Endodermal cell (in vitro differentiated cells): ENCODE results near the gene AIF1L. TPM values are rescaled to one million over a fixed set of nuclear protein-coding genes. Genes with fewer than 3 reads are reported as not detected.

Experiments
- DNase-seq: peaks from one replicate; pipeline ENCODE4 v3.0.0-alpha.2; 2017
- H3K27ac ChIP-seq: 2 replicates; pipeline ENCODE4 v1.5.1; 2013; ENCODE audit warnings: mild to moderate bottlenecking, low read depth, low read length, moderate library complexity
- H3K27me3 ChIP-seq: 2 replicates; pipeline ENCODE4 v1.6.1; 2013; ENCODE audit warnings: mild to moderate bottlenecking, low read length, moderate library complexity; ENCODE audit not compliant: insufficient read depth, control insufficient read depth, poor library complexity, severe bottlenecking
- H3K36me3 ChIP-seq: 2 replicates; pipeline ENCODE4 v1.7.0; 2013; ENCODE audit warnings: mild to moderate bottlenecking, low read length, moderate library complexity; ENCODE audit not compliant: control insufficient read depth, insufficient read depth
- H3K4me1 ChIP-seq: one replicate; pipeline ENCODE4 v1.7.0; 2013; ENCODE audit warnings: low read length; ENCODE audit not compliant: control insufficient read depth, insufficient read depth
- H3K4me3 ChIP-seq: 2 replicates; pipeline ENCODE4 v1.5.1; 2013; ENCODE audit warnings: mild to moderate bottlenecking, low read length, moderate library complexity
- H3K9ac ChIP-seq: 2 replicates; pipeline ENCODE4 v1.6.1; 2013; ENCODE audit warnings: mild to moderate bottlenecking, low read length, moderate library complexity; ENCODE audit not compliant: poor library complexity, severe bottlenecking; ENCODE audit errors: extremely low read depth
- H3K9me3 ChIP-seq: 2 replicates; pipeline ENCODE4 v1.6.1; 2013; ENCODE audit warnings: mild to moderate bottlenecking, low read length, moderate library complexity; ENCODE audit not compliant: control insufficient read depth
- H3K27ac Mint-ChIP-seq: 2 replicates; pipeline ENCODE4 v1.8.0; 2020; ENCODE audit warnings: mixed read lengths
- H3K27me3 Mint-ChIP-seq: 2 replicates; pipeline ENCODE4 v1.8.0; 2021; ENCODE audit warnings: mild to moderate bottlenecking, mixed read lengths; ENCODE audit not compliant: insufficient read depth
- H3K36me3 Mint-ChIP-seq: 2 replicates; pipeline ENCODE4 v1.8.0; 2020; ENCODE audit warnings: low read depth, mixed read lengths
- H3K4me1 Mint-ChIP-seq: 2 replicates; pipeline ENCODE4 v1.8.0; 2020; ENCODE audit warnings: mixed read lengths
- H3K4me3 Mint-ChIP-seq: 2 replicates; pipeline ENCODE4 v1.8.0; 2020; ENCODE audit warnings: mild to moderate bottlenecking, moderate library complexity, mixed read lengths
- H3K9me3 Mint-ChIP-seq: 2 replicates; pipeline ENCODE4 v1.8.0; 2020; ENCODE audit warnings: mild to moderate bottlenecking, mixed read lengths
- WGBS, 2 experiments: methylation state at CpG; one replicate each; pipeline versions ENCODE4 v1.1.5 to v1.1.7; 2013; ENCODE audit warnings: missing lambda C conversion rate in 2 of 2, mixed read lengths in 1 of 2; ENCODE audit not compliant: insufficient coverage in 1 of 2, insufficient read length in 1 of 2; 5-methylcytosine and 5-hydroxymethylcytosine counted together
- total RNA-seq, 2 donors: library from RNA; stranded (reverse); fragmentation: NEBNext Ultra II Directional in 1 of 2; extraction: Animal tissue kit (Norgen Biotek cat#: 25700) in 1 of 2; gene quantifications; 2 replicates in 1 of 2; 3 replicates in 1 of 2; pipeline ENCODE4 v1.2.1, GENCODE V29; 2021
- TF ChIP-seq, protein P1 (sequence below): fragments of 200-600 bp; sonication (generic); conservative IDR thresholded peaks from 2 replicates; pipeline ENCODE4 v1.5.0; 2021; ENCODE audit warnings: antibody characterized with exemption, mild to moderate bottlenecking

The AIF1L gene
- total RNA-seq, 2 donors from 2014 or later: 93.4 to 117 TPM

GRCh38 chr9:131048820-131049219 is 47.5 kb upstream of the AIF1L start:
- Histone ChIP-seq H3K4me3 (no peak overlapping the region), H3K27me3 (no peaks in the 10 kb centered on the region), H3K4me1 (no peaks in the 10 kb centered on the region), H3K9ac (no peak overlapping the region), H3K27ac (no peak overlapping the region), H3K36me3 (no peaks in the 10 kb centered on the region), H3K9me3 (no peaks in the 10 kb centered on the region)
- no peak overlapping the region for H3K4me3 Mint-ChIP-seq
- H3K36me3 Mint-ChIP-seq: peaks cover 27% of the 10 kb centered on the region
- no peak for DNase-seq
- TF ChIP-seq, protein P1, sequence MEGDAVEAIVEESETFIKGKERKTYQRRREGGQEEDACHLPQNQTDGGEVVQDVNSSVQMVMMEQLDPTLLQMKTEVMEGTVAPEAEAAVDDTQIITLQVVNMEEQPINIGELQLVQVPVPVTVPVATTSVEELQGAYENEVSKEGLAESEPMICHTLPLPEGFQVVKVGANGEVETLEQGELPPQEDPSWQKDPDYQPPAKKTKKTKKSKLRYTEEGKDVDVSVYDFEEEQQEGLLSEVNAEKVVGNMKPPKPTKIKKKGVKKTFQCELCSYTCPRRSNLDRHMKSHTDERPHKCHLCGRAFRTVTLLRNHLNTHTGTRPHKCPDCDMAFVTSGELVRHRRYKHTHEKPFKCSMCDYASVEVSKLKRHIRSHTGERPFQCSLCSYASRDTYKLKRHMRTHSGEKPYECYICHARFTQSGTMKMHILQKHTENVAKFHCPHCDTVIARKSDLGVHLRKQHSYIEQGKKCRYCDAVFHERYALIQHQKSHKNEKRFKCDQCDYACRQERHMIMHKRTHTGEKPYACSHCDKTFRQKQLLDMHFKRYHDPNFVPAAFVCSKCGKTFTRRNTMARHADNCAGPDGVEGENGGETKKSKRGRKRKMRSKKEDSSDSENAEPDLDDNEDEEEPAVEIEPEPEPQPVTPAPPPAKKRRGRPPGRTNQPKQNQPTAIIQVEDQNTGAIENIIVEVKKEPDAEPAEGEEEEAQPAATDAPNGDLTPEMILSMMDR: no peak
- 94 to 95% methylated on average over 5 to 8 of the region's 8 CpGs for WGBS, 2 experiments
- no peaks in the 10 kb centered on the region for H3K9me3 Mint-ChIP-seq
- no peaks in the 10 kb centered on the region for H3K27me3 Mint-ChIP-seq
- no peaks in the 10 kb centered on the region for H3K4me1 Mint-ChIP-seq
- no peak overlapping the region for H3K27ac Mint-ChIP-seq

- no peak overlapping the region for H3K27ac Mint-ChIP-seq
- H3K4me3 Mint-ChIP-seq: no peak overlapping the region
- TF ChIP-seq, protein P1: no peak
- Histone ChIP-seq H3K4me1 (no peaks in the 10 kb centered on the region), H3K4me3 (no peak overlapping the region), H3K27ac (no peak overlapping the region), H3K9me3 (no peaks in the 10 kb centered on the region), H3K9ac (no peak overlapping the region), H3K36me3 (no peaks in the 10 kb centered on the region), H3K27me3 (no peaks in the 10 kb centered on the region)
- H3K4me1 Mint-ChIP-seq: no peaks in the 10 kb centered on the region
- H3K9me3 Mint-ChIP-seq: no peaks in the 10 kb centered on the region
- no peak for DNase-seq
- 91% methylated on average over 11 to 21 of the region's 21 CpGs for WGBS, 2 experiments
- no peaks in the 10 kb centered on the region for H3K27me3 Mint-ChIP-seq
- H3K36me3 Mint-ChIP-seq: peaks cover 27% of the 10 kb centered on the region
These were observed 46.3 kb upstream of the AIF1L start for GRCh38 chr9:131049829-131050715.

DNA sequence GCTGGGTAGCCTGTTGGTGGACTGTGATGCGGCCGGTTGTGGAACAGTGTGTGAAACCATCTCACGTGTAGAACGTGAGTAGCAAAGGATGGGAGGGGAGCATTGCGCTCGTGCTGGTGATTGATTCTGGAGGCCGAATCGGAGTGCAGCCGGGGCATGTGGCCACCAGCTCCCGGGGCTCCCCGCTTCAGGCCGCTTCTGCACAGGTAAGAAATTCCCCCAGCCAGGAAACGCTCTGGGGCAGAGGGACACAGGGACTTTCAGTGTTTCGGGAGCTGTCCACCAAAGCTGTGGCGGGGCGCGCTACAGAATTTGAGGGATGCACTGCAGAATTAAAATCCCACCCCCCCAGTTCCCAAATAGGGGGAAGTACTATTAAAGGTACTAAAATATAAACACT is 45.5 kb upstream of the AIF1L start:
- Mint-ChIP-seq H3K27ac (no peak overlapping the region), H3K36me3 (peaks cover 21% of the 10 kb centered on the region), H3K9me3 (no peaks in the 10 kb centered on the region), H3K4me1 (no peaks in the 10 kb centered on the region), H3K4me3 (no peak overlapping the region), H3K27me3 (no peaks in the 10 kb centered on the region)
- no peak for DNase-seq
- Histone ChIP-seq H3K9ac (no peak overlapping the region), H3K9me3 (no peaks in the 10 kb centered on the region), H3K27ac (no peak overlapping the region), H3K4me3 (no peak overlapping the region), H3K36me3 (no peaks in the 10 kb centered on the region), H3K4me1 (no peaks in the 10 kb centered on the region), H3K27me3 (no peaks in the 10 kb centered on the region)
- 94 to 96% methylated on average over 6 to 17 of the region's 17 CpGs for WGBS, 2 experiments
- TF ChIP-seq, protein P1: no peak
